CD4-positive, alpha-beta T cell treated with Interleukin-6 at 100 ng/mL for 8 hours (primary cell): ENCODE data around the gene CCDC12.
A peak's percentile ranks its signal among the peaks of the same experiment; 100 is the strongest.

Experiments
- DNase-seq: peaks from one replicate; pipeline ENCODE4 v3.0.0-alpha.2; 2020; ENCODE audit warnings: mixed read lengths, low spot score

Gene CCDC12

GRCh38 chr3:46976326-46977190 is at the start of gene CCDC12:
TSS of gene CCDC12 (minus strand) at chr3:46976745. CDS start at chr3:46976732, 13 bp downstream.
- peak; percentile 98 for DNase-seq

DNA sequence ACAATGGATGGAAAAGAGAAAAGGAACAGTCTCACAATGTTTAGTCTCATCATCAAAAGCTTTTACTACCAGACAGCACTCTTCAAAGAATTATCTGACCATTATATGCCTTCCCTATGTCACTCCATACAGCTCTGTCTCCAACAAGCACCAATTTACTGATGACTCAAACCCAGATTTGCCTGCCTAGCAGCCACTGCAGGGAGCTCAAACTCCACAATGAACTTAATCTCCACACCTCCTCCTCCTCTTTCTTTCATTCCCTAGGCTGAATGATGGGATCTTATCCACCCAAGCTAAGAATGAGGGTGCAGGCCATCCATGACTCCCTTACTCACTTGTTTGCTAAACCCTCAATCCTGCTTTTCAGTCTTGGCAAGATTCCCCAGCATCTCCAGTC is 48.4 kb upstream of the CCDC12 start:
- DNase-seq, result no peak

- DNase-seq, result no peak
These were observed 46.1 kb upstream of the CCDC12 start for GRCh38 chr3:47022641-47023071.

DNA sequence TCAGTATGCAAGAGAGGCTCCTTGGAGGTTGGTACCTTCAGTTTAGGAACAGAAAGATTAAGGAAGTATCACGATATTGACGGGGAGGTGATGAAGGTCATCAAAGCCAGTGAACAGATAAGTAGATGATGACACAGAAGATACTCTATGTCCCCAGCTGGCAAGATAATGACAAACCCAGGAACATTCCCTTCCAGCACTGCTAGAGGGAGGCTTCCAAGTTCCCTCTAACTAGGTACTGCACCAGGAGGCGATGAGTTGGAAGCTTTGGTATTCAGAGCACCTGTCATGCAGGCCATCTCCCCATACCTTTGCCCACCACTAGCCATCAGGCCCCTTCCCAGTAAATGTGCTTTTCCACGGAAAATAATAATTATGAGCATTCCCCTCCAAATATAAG is 43.8 kb upstream of the CCDC12 start:
- no peak for DNase-seq

DNA sequence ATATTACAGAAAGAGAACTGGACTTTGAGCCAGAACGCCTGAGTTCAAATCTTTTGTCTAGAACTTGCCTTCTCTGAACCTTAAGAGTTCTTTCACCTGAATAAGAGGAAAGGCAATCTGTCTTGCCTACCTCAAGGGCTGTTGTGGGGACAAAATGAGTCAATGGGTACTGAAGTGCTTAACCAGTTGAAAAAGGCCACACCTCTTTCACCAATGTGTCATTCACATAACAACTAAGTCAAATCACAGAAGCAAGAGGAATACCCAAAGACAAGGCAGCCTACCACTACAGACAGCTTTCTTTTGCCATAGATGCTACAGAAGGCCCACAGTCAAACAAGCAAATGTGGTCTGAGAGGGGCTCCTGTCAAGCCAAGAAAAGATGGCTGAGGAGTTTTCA is 42.7 kb upstream of the CCDC12 start:
- DNase-seq, result no peak

DNA sequence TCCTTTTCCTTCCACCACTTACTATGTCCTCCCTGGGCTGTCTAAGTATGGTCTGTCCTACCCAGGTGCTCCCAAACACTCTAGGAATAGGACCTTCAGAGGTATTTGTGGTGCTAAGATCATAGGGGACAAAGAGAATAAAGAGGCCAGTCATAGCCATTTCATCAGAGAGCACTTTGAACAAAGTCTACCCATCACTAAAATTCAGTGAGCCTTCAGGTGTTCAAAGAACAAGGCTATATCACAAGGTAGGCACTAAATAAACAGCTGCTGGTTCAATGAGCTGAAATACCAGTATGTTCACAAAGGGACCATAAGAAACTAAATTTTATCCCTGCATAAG is 41.7 kb upstream of the CCDC12 start:
- no peak for DNase-seq

DNA sequence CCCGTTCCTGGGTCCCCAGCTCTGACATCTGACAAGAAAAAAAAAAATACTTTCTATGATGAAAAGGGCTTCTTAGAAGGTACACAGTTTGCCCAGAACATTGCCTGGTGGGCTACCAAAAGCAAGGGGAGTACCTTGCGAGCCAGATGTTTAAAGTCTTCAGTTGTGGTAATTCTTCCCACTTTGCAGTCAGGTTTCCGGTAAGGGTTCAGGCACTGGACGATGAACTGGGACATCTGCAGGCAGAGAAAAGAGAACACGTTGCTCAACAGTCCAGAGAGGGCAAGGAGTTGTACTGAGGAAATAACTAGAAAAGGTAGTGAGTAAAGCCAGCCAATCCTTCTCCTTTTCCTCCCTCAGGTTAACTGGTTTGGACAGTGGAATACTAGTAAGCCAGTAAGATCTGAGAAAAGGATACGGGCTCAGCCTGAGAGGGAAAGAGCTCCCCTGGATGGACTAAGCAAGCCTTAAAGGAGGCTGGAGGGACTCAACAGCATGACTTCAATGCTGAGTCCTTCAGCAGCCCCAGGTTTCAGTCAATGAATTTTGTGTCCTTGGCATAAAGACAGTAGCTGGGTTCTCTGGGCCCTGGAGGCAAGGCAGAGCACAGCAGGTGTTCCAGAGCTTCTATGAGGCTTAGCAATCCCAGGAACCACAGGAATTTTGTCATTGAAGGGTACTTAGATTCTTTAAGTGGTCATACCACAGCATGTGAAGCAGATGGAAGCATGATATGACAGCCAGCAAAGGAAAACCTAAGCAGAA is 41.1 kb upstream of the CCDC12 start:
- DNase-seq, result no peak

DNA sequence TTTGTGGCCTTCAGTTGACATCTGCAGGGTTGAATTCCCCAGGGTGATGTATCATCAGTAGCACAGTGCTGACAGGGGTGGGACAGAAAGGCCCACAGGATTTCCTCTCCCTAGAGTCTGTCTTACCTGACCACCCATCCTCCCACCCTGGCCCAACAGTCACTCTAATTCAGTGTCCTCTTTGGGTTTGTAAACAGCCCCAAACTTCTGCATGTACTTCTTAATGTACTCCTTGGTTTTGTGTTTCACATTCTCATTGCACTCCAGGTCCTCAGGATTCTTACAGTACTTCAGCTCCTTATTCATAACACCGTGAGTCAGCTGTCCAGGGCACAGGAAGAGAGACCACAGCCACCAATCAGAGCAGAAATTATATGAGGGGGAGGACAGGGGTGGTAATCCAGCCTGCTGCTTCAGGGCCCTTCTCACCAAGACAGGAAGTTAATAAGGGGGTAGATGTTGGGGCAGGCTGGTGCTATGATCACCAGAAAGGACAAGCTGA is 40.4 kb upstream of the CCDC12 start:
- peak; percentile 30 for DNase-seq

DNA sequence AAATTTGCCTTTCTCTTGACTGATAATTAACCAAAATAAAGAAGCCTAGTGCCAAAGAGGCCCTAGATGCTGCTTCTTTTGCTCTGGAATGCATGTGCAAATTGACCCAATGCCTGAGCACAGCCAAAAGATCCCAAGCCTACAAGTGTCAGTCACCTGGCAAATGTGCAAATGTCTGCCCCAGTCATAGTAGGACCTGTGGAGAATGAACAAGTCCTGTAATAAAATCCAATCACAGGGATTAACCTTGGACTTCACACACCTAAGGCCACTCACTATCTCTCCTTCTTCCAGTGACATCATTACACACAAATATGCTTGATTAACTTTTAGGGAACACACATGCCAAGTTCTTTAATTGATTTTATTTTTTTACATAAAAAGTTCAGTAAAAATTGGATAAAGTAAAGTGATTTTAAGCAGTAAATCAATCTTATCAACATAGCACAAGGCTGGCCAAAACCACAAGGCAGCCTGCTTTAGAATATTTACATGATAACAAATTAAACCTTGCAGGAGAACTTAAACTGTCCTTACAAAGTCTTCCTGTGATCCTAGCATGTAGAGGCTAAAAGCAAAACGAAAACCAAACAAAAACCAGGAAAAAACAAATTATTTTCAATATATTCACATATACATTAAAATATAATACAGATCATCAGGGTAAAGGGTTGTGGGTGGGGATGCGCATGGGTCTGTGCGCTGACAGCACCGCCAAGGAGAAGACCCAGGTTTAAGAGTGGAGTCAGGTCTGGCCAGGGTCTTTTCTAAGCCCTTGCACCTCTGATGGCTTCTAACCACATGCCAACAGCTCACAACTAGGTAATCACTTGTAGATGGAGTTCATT is 39.8 kb upstream of the CCDC12 start:
- no peak for DNase-seq

DNA sequence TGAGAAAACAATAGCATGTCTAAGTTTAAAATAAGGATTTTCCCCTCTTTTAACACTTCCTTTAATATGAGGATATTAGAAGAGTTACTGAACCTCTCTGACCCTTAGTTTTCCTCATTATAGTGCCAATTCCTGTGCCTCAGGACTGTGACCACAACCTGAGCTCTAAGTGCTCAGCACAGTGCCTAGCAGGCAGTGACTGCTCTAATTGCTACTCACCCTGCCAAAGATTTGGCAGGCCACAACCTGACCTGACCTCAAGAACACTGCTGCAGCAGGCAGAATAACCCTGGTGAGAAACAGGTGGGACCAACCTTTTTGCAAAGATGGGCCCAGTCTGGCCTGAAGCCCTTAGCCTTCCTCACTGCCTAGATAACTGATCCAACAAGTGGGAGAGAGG is 38.6 kb upstream of the CCDC12 start:
- DNase-seq, result no peak

DNA sequence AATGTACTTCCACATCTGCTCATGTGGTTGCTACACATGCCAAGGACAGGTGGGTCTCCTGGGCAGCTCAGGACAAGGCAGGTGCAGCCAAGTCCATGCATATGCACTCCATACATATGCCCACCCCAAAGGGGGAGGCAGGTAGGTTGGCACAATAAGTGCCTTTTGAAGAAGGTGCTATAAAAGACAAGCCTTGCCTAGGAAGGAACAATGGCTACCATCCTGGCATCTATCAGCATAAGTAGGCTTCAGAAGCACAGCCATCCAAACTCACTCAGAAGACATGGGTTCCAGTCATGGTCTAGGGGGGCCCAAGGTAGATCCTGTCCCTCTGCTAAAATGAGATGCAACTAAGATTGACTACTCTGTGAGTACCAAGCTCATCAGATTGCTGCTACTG is 37.5 kb upstream of the CCDC12 start:
- DNase-seq, result no peak

DNA sequence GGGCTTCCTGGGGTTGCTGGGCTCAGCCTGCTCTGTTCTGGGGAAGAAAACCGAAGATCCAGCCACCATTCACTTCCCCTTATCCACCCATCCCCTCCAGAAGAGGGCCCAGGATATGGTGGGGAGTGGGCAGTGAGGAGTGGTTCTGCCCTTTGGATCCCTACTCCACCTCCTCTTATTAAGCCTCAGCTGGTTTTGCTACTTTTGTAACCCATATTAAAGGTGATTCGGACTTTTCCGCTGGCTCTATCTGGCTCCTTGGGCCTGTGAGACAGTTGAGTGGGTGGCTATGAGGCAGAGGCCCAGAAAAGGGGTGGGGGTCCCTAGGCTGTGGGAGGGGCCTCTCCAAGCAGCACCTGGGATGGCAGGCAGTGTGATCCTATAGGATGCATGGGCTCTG is 36.7 kb upstream of the CCDC12 start:
- DNase-seq, result no peak

GRCh38 chr3:47012342-47013230 is 36.0 kb upstream of the CCDC12 start:
- no peak for DNase-seq

DNA sequence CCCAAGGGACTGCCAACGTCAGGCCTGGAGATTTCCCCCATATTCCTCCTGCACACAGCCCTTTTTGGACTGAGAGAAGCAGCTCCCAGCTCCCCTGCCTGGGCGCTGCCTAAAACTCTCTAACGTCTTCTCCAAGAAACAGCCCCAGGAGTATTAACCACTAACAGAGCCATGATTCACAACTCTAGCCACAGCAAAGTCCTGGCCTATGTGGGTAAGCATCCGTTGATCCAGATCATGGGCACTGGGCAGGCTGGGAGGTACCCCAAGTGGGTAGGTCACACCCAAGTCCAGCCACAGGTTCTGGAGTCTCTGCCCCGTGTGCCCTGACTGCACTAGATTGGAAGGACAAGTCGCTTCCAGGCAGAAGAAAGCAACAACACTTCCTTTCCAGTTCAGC is 34.8 kb upstream of the CCDC12 start:
- no peak for DNase-seq

DNA sequence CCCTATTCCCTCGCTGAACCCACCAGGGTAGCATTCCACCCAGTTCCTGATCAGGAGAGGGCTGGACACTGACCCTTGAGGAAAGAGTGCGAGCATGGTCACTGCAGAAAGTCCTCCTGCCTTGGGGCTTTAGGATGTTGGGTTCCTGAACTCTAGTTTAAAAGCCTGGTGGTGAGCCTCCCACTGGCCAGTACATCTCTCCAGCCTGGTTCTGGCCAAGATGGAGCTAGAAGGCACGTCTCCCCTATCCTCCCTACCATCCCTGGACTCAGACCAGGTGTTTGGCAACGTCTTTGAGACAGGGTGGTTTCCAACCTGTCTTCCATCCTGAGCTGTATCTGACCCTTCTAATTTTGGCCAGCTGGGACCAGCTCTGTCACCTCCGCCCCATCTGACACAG is 34.4 kb upstream of the CCDC12 start:
- no peak for DNase-seq

- DNase-seq, result no peak
These were observed 33.7 kb upstream of the CCDC12 start for GRCh38 chr3:47010111-47010712.

DNA sequence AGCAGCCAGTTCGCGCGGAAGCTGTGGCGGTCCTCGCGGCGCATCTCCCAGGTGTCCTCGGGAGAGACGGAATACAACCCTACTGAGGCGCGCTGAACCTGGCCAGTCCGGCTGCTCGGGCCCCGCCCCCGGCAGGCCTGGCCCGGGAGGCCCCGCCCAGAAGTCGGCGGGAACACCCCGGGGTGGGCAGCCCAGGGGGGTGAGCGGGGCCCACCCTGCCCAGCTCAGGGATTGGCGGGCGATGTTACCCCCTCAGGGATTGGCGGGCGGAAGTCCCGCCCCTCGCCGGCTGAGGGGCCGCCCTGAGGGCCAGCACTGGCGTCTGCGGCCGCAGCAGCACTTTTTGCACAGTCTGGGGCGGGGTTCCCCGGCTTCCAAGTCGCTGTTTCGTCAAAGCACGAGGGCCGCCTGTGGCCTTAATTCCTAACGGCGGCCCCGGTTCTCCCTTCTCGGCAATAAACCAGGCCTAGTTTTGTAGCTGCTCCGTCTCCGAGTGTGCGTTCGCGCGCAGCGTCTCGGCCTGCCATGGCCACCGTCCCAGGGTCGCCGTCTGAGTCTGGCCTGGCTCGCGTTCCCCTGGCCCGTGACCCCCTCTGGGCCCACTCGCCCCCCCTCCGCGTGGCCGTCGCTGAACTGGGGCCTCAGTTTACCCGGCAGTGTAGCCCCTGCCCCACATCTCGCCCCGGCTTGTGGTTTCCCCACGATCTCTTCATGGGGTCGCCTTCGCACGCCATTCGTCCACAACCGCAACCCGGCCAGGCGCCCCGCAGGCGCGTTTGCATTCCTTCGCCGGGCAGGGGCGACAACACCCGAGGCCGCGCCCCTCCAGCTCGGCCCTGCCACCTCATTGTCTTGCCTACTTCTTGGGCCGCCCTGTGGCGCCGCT is 32.9 kb upstream of the CCDC12 start:
- DNase-seq, result peak; percentile 74

- DNase-seq, result no peak
These were observed 32.3 kb upstream of the CCDC12 start for GRCh38 chr3:47008851-47009224.

DNA sequence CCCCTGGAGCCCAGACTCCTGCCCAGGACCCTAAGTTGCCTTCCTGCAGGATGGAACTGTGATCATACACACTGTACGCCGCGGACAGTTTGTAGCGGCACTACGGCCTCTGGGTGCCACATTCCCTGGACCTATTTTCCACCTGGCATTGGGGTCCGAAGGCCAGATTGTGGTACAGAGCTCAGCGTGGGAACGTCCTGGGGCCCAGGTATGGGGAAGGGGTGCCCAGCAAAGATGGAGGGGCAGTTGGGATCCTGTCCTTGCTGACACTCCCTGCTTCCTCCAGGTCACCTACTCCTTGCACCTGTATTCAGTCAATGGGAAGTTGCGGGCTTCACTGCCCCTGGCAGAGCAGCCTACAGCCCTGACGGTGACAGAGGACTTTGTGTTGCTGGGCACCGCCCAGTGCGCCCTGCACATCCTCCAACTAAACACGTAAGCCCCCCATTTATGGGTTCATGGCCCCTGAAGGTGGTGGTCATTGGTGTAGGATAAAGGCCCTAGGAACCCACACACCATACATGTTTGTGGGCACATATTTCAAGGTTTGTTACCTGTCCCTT is 31.8 kb upstream of the CCDC12 start:
- DNase-seq, result no peak
